Spleen (tissue), 7 donors: Measurements from ENCODE around the gene PPP6R3.

Experiments used
- POLR2AphosphoS5 ChIP-seq, 3 donors: sonication (generic); formaldehyde crosslinking; IDR thresholded peaks; one replicate each; pipeline ENCODE4 v1.5.1; 2017; ENCODE audit warnings: antibody characterized with exemption in 3 of 3
- TF ChIP-seq, protein P1 (sequence below), 11 experiments: fragments of 200-600 bp in 7 of 11; fragments of 450-650 bp in 4 of 11; sonication (generic) in 4 of 11; IDR thresholded peaks in 8 of 11; conservative IDR thresholded peaks in 3 of 11; 1 replicate in 7 of 11; 2 replicates in 4 of 11; pipeline versions ENCODE4 v1.4.0 to v1.8.0; 2016 to 2021; ENCODE audit warnings: antibody characterized with exemption in 11 of 11, inconsistent platforms in 4 of 11, mild to moderate bottlenecking in 1 of 11
- donor health status: DM: no; HTN: no; CAD: no; lungs with moderate emphysema.
- donor health status: DM: no; HTN: no; CAD: no.
- donor health status: DM: no; HTN: no; CAD: no.

DNA sequence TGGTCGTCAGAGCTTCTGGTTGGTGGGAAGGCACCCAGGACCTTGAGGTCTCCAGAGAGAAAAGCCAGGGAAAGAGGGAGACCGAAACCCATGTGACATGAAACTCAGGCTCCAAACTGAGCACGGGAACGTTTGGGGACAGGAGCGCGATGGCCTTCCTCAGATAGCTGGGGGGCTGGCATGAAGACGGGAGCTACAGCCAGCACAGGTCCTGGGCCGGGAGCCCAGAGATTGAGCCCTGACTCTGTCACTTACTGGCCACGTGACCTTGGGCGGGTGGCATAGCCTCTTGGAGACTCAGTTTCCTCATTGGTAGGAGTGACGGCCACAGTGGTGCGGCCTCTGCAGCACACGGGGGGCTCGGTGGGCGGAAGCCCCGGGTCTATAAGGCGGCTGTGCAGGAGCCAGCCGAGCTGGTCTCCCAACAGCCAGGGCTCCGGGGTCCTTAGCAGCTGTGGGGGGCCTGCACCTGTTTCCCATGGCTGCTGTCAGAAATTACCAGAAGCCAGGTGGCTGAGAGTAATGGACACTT is 36.4 kb upstream of the PPP6R3 start:
- TF ChIP-seq, protein P1, sequence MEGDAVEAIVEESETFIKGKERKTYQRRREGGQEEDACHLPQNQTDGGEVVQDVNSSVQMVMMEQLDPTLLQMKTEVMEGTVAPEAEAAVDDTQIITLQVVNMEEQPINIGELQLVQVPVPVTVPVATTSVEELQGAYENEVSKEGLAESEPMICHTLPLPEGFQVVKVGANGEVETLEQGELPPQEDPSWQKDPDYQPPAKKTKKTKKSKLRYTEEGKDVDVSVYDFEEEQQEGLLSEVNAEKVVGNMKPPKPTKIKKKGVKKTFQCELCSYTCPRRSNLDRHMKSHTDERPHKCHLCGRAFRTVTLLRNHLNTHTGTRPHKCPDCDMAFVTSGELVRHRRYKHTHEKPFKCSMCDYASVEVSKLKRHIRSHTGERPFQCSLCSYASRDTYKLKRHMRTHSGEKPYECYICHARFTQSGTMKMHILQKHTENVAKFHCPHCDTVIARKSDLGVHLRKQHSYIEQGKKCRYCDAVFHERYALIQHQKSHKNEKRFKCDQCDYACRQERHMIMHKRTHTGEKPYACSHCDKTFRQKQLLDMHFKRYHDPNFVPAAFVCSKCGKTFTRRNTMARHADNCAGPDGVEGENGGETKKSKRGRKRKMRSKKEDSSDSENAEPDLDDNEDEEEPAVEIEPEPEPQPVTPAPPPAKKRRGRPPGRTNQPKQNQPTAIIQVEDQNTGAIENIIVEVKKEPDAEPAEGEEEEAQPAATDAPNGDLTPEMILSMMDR (IDR thresholded peaks at IDR 0.05 in 8 of 11, conservative IDR thresholded peaks at IDR 0.05 in 3 of 11) = no peak
- no peak for TF ChIP-seq POLR2AphosphoS5 (IDR thresholded peaks at IDR 0.05)
